Stimulated activated CD4-positive, alpha-beta T cell treated with anti-CD3 and anti-CD28 coated beads, TNF-alpha, amount 100 ng/mL, for 1 hour (primary cell): ENCODE measurements around the gene CIZ1.
A peak's percentile ranks its signal among the peaks of the same experiment; 100 is the strongest.

Source experiments
- DNase-seq, 3 donors: peaks; one replicate each; pipeline ENCODE4 v3.0.0-alpha.2; 2020; ENCODE audit warnings: low read depth in 3 of 3, low spot score in 1 of 3

Gene CIZ1

GRCh38 chr9:128127568-128127989 is 63.8 kb downstream of the CIZ1 start, which contains the start of gene PTGES2:
PTGES2 (minus strand) TSS chr9:128127729; CDS start chr9:128127717, 12 bp downstream.
- DNase-seq: peak; percentile 44 to 71 (median 57)

GRCh38 chr9:128125580-128126354 is 65.6 kb downstream of the CIZ1 start:
- DNase-seq: no peak

GRCh38 chr9:128124873-128125579 is 66.3 kb downstream of the CIZ1 start:
- DNase-seq: no peak

- no peak for DNase-seq
Observed at GRCh38 chr9:128124451-128124850, 66.9 kb downstream of the CIZ1 start.

GRCh38 chr9:128123451-128124080 is 67.8 kb downstream of the CIZ1 start:
- no peak for DNase-seq

- DNase-seq: no peak
Observed at GRCh38 chr9:128122809-128123175, 68.6 kb downstream of the CIZ1 start.

- DNase-seq: no peak
Observed at GRCh38 chr9:128121924-128122808, 69.2 kb downstream of the CIZ1 start.

- no peak for DNase-seq
Observed at GRCh38 chr9:128121466-128121810, 69.9 kb downstream of the CIZ1 start.

- DNase-seq: no peak
Observed at GRCh38 chr9:128120741-128121465, 70.5 kb downstream of the CIZ1 start.

GRCh38 chr9:128120061-128120740 is 71.2 kb downstream of the CIZ1 start:
- no peak for DNase-seq

- no peak for DNase-seq
Observed at GRCh38 chr9:128118971-128119665, 72.3 kb downstream of the CIZ1 start.

- no peak for DNase-seq
Observed at GRCh38 chr9:128118472-128118857, 72.9 kb downstream of the CIZ1 start.

GRCh38 chr9:128117613-128118471 is 73.5 kb downstream of the CIZ1 start:
- peak; percentile 87 to 99 (median 93) for DNase-seq

- no peak for DNase-seq
Observed at GRCh38 chr9:128116104-128117083, 75.0 kb downstream of the CIZ1 start.
